Neural cell (in vitro differentiated cells): ENCODE data around the gene DPYD. TPM values are rescaled to one million over a fixed set of nuclear protein-coding genes. Genes with fewer than 3 reads are reported as not detected.

Experiments
- H2AFZ ChIP-seq: fragments of 200-600, 300-800 bp; sonication (generic), shearing (Covaris generic); 2 replicates; pipeline ENCODE4 v1.6.0; 2014; ENCODE audit warnings: low read depth, mild to moderate bottlenecking, antibody characterized with exemption, low read length, moderate library complexity
- H3F3A ChIP-seq: fragments of 200-600 bp; shearing (Covaris generic); 2 replicates; pipeline ENCODE4 v1.6.1; 2016; ENCODE audit warnings: mild to moderate bottlenecking, moderate library complexity, mixed read lengths, antibody characterized with exemption, low read length; ENCODE audit not compliant: insufficient read depth, poor library complexity, severe bottlenecking
- H3K27ac ChIP-seq: fragments of 200-600, 300-800 bp; sonication (generic), shearing (Covaris generic); 2 replicates; pipeline ENCODE4 v1.5.1; 2014; ENCODE audit warnings: mild to moderate bottlenecking, low read length, moderate library complexity
- H3K27me3 ChIP-seq: fragments of 300-800, 200-600 bp; sonication (generic), shearing (Covaris generic); 2 replicates; pipeline ENCODE4 v1.6.0; 2014; ENCODE audit warnings: mild to moderate bottlenecking, low read depth, low read length, moderate library complexity; ENCODE audit not compliant: insufficient read depth
- H3K36me3 ChIP-seq: fragments of 300-800, 200-600 bp; sonication (generic), shearing (Covaris generic); 2 replicates; pipeline ENCODE4 v1.5.1; 2014; ENCODE audit warnings: mild to moderate bottlenecking, antibody characterized with exemption, low read length, moderate library complexity; ENCODE audit not compliant: insufficient read depth
- H3K4me2 ChIP-seq: fragments of 300-800, 200-600 bp; sonication (generic), shearing (Covaris generic); 2 replicates; pipeline ENCODE4 v1.6.0; 2014; ENCODE audit warnings: mild to moderate bottlenecking, low read length
- H3K4me3 ChIP-seq: fragments of 300-800, 200-600 bp; sonication (generic), shearing (Covaris generic); 2 replicates; pipeline ENCODE4 v1.5.1; 2014; ENCODE audit warnings: mild to moderate bottlenecking, low read length, moderate library complexity
- H3K79me2 ChIP-seq: fragments of 200-600 bp; shearing (Covaris generic); replicated peaks from 2 replicates; pipeline ENCODE4 v1.6.0; 2014; ENCODE audit warnings: mild to moderate bottlenecking, low read length, moderate library complexity; ENCODE audit not compliant: insufficient read depth
- H3K9ac ChIP-seq: fragments of 300-800, 200-600 bp; sonication (generic), shearing (Covaris generic); 2 replicates; pipeline ENCODE4 v1.6.1; 2016; ENCODE audit warnings: mild to moderate bottlenecking, low read length, mixed read lengths
- H3K9me2 ChIP-seq: fragments of 200-600 bp; shearing (Covaris generic); 2 replicates; pipeline ENCODE4 v1.6.1; 2016; ENCODE audit warnings: mild to moderate bottlenecking, low read length, mixed read lengths; ENCODE audit not compliant: insufficient read depth
- H3K9me3 ChIP-seq: fragments of 200-600, 300-800 bp; sonication (generic), shearing (Covaris generic); 2 replicates; pipeline ENCODE4 v1.6.1; 2016; ENCODE audit warnings: mild to moderate bottlenecking, mixed run types, low read length, moderate library complexity, mixed read lengths
- H4K20me1 ChIP-seq: fragments of 200-600 bp; shearing (Covaris generic); 2 replicates; pipeline ENCODE4 v1.6.1; 2016; ENCODE audit warnings: mild to moderate bottlenecking, mixed run types; ENCODE audit not compliant: insufficient read depth
- EP300 ChIP-seq: fragments of 450-650 bp; conservative IDR thresholded peaks from 2 replicates; pipeline ENCODE4 v1.6.1; 2014; ENCODE audit warnings: antibody characterized with exemption, mild to moderate bottlenecking, moderate library complexity; ENCODE audit not compliant: poor library complexity, severe bottlenecking
- EZH2 ChIP-seq: fragments of 200-600, 300-800 bp; shearing (Covaris generic), sonication (generic); IDR thresholded peaks from 2 replicates; pipeline ENCODE4 v1.6.1; 2014; ENCODE audit warnings: antibody characterized with exemption, low read length, borderline replicate concordance, mild to moderate bottlenecking; ENCODE audit not compliant: insufficient read depth, poor library complexity, severe bottlenecking
- MXI1 ChIP-seq: fragments of 450-650 bp; conservative IDR thresholded peaks from 2 replicates; pipeline ENCODE4 v1.6.1; 2014; ENCODE audit warnings: antibody characterized with exemption, mild to moderate bottlenecking; ENCODE audit not compliant: poor library complexity, severe bottlenecking
- POLR2AphosphoS5 ChIP-seq: IDR thresholded peaks from 2 replicates; pipeline ENCODE4 v1.6.1; 2012
- RAD21 ChIP-seq: fragments of 450-650 bp; conservative IDR thresholded peaks from 2 replicates; pipeline ENCODE4 v1.6.1; 2014; ENCODE audit warnings: antibody characterized with exemption, mild to moderate bottlenecking, moderate library complexity
- SMC3 ChIP-seq: fragments of 450-650 bp; conservative IDR thresholded peaks from 2 replicates; pipeline ENCODE4 v1.6.1; 2014; ENCODE audit warnings: antibody characterized with exemption, mild to moderate bottlenecking, moderate library complexity; ENCODE audit not compliant: poor library complexity
- TAF1 ChIP-seq: IDR thresholded peaks from 2 replicates; pipeline ENCODE4 v1.6.1; 2012; ENCODE audit warnings: low read depth
- polyA plus RNA-seq: library from polyadenylated mRNA; depleted of rRNA; stranded (reverse); fragments of >200 nt; gene quantifications from 2 replicates; pipeline ENCODE4 v1.2.3, GENCODE V29; 2014
- TF ChIP-seq, protein P1 (sequence below): IDR thresholded peaks from 2 replicates; pipeline ENCODE4 v1.6.1; 2012; ENCODE audit warnings: borderline replicate concordance
- TF ChIP-seq, protein P2 (sequence below): fragments of 450-650 bp; IDR thresholded peaks from 2 replicates; pipeline ENCODE4 v1.5.1; 2014; ENCODE audit warnings: antibody characterized with exemption, mild to moderate bottlenecking, moderate library complexity; ENCODE audit not compliant: poor library complexity, severe bottlenecking

The DPYD gene
- polyA plus RNA-seq, 1 donor from 2014 or later = 6.7 TPM

DNA sequence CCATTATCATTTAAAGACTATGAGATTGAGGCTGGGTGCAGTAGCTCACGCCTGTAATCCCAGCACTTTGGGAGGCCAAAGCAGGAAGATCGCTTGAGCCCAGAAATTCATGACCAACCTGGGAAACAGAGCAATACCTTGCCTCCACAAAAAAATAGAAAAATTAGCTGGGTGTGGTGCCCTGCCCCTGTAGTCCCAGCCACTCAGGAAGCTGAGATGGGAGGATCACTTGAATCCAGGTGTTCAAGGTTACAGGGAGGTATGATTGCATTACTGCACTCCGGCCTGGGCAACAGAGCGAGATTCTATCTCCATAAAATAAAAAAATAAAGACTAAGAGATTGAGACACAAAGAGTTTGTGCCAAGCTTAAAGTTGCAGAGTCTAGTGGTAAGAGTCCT is 537.0 kb downstream of the DPYD start:
- Histone ChIP-seq H3K27ac (no peak overlapping the region), H2AFZ (no peak overlapping the region), H3K79me2 (no peaks in the 10 kb centered on the region), H3K9me3 (no peaks in the 10 kb centered on the region), H3K36me3 (no peaks in the 10 kb centered on the region), H3K9me2 (no peaks in the 10 kb centered on the region), H3K27me3 (no peaks in the 10 kb centered on the region), H3F3A (no peaks in the 10 kb centered on the region), H3K4me2 (no peak overlapping the region), H3K9ac (no peak overlapping the region), H4K20me1 (no peaks in the 10 kb centered on the region), H3K4me3 (no peak overlapping the region)
- no peak for TF ChIP-seq POLR2AphosphoS5
- TF ChIP-seq TAF1 = no peak
- TF ChIP-seq, protein P1, sequence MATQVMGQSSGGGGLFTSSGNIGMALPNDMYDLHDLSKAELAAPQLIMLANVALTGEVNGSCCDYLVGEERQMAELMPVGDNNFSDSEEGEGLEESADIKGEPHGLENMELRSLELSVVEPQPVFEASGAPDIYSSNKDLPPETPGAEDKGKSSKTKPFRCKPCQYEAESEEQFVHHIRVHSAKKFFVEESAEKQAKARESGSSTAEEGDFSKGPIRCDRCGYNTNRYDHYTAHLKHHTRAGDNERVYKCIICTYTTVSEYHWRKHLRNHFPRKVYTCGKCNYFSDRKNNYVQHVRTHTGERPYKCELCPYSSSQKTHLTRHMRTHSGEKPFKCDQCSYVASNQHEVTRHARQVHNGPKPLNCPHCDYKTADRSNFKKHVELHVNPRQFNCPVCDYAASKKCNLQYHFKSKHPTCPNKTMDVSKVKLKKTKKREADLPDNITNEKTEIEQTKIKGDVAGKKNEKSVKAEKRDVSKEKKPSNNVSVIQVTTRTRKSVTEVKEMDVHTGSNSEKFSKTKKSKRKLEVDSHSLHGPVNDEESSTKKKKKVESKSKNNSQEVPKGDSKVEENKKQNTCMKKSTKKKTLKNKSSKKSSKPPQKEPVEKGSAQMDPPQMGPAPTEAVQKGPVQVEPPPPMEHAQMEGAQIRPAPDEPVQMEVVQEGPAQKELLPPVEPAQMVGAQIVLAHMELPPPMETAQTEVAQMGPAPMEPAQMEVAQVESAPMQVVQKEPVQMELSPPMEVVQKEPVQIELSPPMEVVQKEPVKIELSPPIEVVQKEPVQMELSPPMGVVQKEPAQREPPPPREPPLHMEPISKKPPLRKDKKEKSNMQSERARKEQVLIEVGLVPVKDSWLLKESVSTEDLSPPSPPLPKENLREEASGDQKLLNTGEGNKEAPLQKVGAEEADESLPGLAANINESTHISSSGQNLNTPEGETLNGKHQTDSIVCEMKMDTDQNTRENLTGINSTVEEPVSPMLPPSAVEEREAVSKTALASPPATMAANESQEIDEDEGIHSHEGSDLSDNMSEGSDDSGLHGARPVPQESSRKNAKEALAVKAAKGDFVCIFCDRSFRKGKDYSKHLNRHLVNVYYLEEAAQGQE = no peak
- TF ChIP-seq EZH2 = no peak

DNA sequence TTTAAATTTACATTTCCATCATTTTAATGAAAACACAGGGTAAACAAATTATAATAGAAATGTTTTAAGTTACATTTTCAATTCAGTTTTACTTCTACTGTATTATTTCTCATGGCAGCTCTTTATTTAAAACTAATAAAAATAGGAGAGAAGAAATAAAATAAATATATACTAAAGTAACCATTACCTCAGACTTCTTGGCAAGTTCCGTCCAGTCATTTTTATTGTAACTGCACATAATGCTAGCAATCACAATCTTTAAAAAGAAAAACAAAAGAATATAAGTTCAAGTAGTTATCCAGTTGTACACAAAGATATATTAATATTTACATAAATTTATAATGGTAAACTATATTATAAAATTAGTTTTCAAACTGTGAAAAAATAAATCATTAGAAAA is 538.6 kb downstream of the DPYD start:
- Histone ChIP-seq H3K79me2 (no peaks in the 10 kb centered on the region), H3K27ac (no peak overlapping the region), H3K4me3 (no peak overlapping the region), H3K27me3 (no peaks in the 10 kb centered on the region), H3K36me3 (no peaks in the 10 kb centered on the region), H3F3A (no peaks in the 10 kb centered on the region), H2AFZ (no peak overlapping the region), H3K9ac (no peak overlapping the region), H4K20me1 (no peaks in the 10 kb centered on the region), H3K4me2 (no peak overlapping the region), H3K9me3 (no peaks in the 10 kb centered on the region), H3K9me2 (no peaks in the 10 kb centered on the region)
- TF ChIP-seq TAF1 (no peak), EZH2 (no peak), POLR2AphosphoS5 (no peak), EP300 (no peak), MXI1 (no peak), RAD21 (no peak), SMC3 (no peak)
- TF ChIP-seq, protein P2, sequence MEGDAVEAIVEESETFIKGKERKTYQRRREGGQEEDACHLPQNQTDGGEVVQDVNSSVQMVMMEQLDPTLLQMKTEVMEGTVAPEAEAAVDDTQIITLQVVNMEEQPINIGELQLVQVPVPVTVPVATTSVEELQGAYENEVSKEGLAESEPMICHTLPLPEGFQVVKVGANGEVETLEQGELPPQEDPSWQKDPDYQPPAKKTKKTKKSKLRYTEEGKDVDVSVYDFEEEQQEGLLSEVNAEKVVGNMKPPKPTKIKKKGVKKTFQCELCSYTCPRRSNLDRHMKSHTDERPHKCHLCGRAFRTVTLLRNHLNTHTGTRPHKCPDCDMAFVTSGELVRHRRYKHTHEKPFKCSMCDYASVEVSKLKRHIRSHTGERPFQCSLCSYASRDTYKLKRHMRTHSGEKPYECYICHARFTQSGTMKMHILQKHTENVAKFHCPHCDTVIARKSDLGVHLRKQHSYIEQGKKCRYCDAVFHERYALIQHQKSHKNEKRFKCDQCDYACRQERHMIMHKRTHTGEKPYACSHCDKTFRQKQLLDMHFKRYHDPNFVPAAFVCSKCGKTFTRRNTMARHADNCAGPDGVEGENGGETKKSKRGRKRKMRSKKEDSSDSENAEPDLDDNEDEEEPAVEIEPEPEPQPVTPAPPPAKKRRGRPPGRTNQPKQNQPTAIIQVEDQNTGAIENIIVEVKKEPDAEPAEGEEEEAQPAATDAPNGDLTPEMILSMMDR = no peak
- TF ChIP-seq, protein P1 = no peak
